ENCODE measurements around the gene RSBN1. TPM values are rescaled to one million over a fixed set of nuclear protein-coding genes. Genes with fewer than 3 reads are reported as not detected.
"Not testable (repeated sequence)": the region's sequence is repeated elsewhere in the genome, so short reads cannot be mapped to it uniquely, and the experiment has no call there.

RSBN1 gene
- total RNA-seq, 4 donors from 2014 or later = 18.2 to 25.6 (median 23.3) TPM

- TF ChIP-seq POLR2A (IDR thresholded peaks at IDR 0.05) (no peak), CTCF (IDR thresholded peaks at IDR 0.05) (no peak)
- no peak overlapping the region for H3K27ac ChIP-seq
- no peaks in the 10 kb centered on the region for H3K9me3 ChIP-seq
- peaks cover 0 to 6% (median 0%) of the 10 kb centered on the region in 3 donors for H3K36me3 ChIP-seq
- DNase-seq = no peak
- H3K4me3 ChIP-seq = no peak overlapping the region
- no peaks in the 10 kb centered on the region for H3K4me1 ChIP-seq
- no peaks in the 10 kb centered on the region for H3K27me3 ChIP-seq
Measured at GRCh38 chr1:113732802-113733201, 79.5 kb downstream of the RSBN1 start.

- peaks cover 0 to 9% (median 0%) of the 10 kb centered on the region in 3 donors for H3K36me3 ChIP-seq
- H3K4me3 ChIP-seq = no peak overlapping the region
- DNase-seq = no peak
- no peaks in the 10 kb centered on the region for H3K27me3 ChIP-seq
- TF ChIP-seq CTCF (IDR thresholded peaks at IDR 0.05) (no peak), POLR2A (IDR thresholded peaks at IDR 0.05) (no peak)
- no peaks in the 10 kb centered on the region for H3K4me1 ChIP-seq
- H3K9me3 ChIP-seq = no peaks in the 10 kb centered on the region
- H3K27ac ChIP-seq = no peak overlapping the region
Measured at GRCh38 chr1:113721010-113721409, 91.3 kb downstream of the RSBN1 start.

- not testable (repeated sequence) for DNase-seq, H3K4me1 ChIP-seq, H3K4me3 ChIP-seq, H3K27me3 ChIP-seq, H3K36me3 ChIP-seq, H3K9me3 ChIP-seq, H3K27ac ChIP-seq
Measured at GRCh38 chr1:113718621-113719020, 93.7 kb downstream of the RSBN1 start.

- not testable (repeated sequence) for H3K4me3 ChIP-seq, DNase-seq, H3K4me1 ChIP-seq, H3K27me3 ChIP-seq, H3K36me3 ChIP-seq, H3K27ac ChIP-seq, H3K9me3 ChIP-seq
Measured at GRCh38 chr1:113717506-113717905, 94.8 kb downstream of the RSBN1 start.

GRCh38 chr1:113714606-113715269, 97.5 kb downstream of the RSBN1 start:
- no peaks in the 10 kb centered on the region for H3K27me3 ChIP-seq
- H3K9me3 ChIP-seq = no peaks in the 10 kb centered on the region
- no peak for DNase-seq
- H3K4me3 ChIP-seq = no peak overlapping the region
- H3K4me1 ChIP-seq = no peaks in the 10 kb centered on the region
- H3K36me3 ChIP-seq = peaks cover 0 to 9% (median 0%) of the 10 kb centered on the region in 3 donors
- TF ChIP-seq POLR2A (IDR thresholded peaks at IDR 0.05) (no peak), CTCF (IDR thresholded peaks at IDR 0.05) (peak in 1 of 6 experiments; percentile 13)
- H3K27ac ChIP-seq = no peak overlapping the region

Other genes starting within 250 kb of the RSBN1 start
- gene PHTF1, start 53.0 kb downstream of the RSBN1 start, total RNA-seq = 10 to 100 TPM in 3 of 4 donors, 1 to 10 TPM in 1; 4.9 to 19.0 (median 13.7) TPM
- gene PTPN22, start 59.2 kb upstream of the RSBN1 start, total RNA-seq = 10 to 100 TPM; 11.4 to 16.9 (median 13.2) TPM
- 100 to 1,000 TPM in 3 of 4 donors, 10 to 100 TPM in 1; 38.0 to 249 (median 119) TPM for gene BCL2L15, start 75.1 kb upstream of the RSBN1 start, total RNA-seq
- gene AP4B1, start 92.3 kb upstream of the RSBN1 start, total RNA-seq = 10 to 100 TPM; 20.8 to 45.8 (median 40.1) TPM
- 1 to 10 TPM in 3 of 4 donors, under 1 TPM in 1; 0.53 to 5.8 (median 3.2) TPM for gene DCLRE1B, start 92.8 kb upstream of the RSBN1 start, total RNA-seq
- gene HIPK1, start 116.8 kb upstream of the RSBN1 start, total RNA-seq = 10 to 100 TPM; 34.7 to 51.2 (median 42.1) TPM
- 10 to 100 TPM in 1 of 4 donors, 1 to 10 TPM in 3; 3.3 to 12.0 (median 7.8) TPM for gene OLFML3, start 167.0 kb upstream of the RSBN1 start, total RNA-seq